Subcutaneous preadipocyte (primary cell): Measurements from ENCODE around the gene PLCB1. TPM values are rescaled to one million over a fixed set of nuclear protein-coding genes. Genes with fewer than 3 reads are reported as not detected.

Experiments
- small RNA-seq: library from RNA; depleted of rRNA; stranded (forward); fragments of <200 nt; gene quantifications from one replicate; pipeline ENCODE3, GENCODE V24; 2012
- total RNA-seq: library from RNA; depleted of rRNA; stranded (reverse); fragments of >200 nt; gene quantifications from 2 replicates; pipeline ENCODE4 v1.2.3, GENCODE V29; 2012

PLCB1 gene
- 11.4 and 20.9 TPM in 2 replicates for total RNA-seq

DNA sequence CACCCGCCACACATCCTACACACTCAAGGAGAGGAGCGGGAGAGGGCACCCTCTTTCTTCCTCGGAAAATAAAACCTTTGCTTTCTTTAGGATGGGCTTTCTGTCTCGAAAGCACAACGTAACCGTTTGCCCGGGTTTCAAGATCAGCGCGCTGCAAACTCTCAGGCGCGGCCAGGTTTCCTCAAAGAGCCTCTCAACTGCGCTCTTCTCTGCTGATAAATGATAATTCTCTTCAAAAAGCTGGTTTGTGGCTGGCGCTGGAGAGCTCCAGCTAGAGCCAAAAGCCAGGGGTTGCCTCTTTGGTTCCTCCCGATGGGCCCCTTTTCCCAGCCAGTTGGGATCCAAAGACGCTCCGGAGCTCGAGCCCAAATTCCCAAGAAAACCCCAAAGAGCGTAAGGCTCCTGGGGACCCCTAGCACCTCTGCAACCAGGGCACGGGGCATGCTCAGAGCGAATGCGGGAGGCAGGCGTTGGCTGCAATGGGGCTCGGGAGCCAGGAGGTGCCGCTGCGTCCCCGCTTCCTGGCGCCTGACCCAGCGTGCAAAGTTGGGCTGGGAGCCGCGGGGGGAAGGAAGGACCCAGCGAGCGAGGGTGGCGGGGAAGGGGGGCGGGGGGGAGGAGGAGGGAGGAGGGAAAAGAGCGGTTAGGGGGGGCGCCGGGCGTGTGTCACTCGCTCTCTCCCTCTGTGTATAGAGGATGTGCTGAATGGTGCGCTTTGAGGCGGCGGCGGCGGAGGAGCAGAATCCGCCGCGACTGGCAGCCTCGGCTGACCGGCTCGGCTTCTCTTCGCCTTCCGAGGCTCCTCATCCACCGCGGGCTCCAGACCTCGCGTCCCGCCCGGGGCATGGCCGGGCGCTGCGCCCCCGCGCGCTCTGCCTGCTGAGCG is at the start of gene PLCB1:
Gene PLCB1 (plus strand): TSS at position 669 of the 886 bp plus-strand sequence. CDS start 386 bp downstream, outside the sequence.

Small RNA genes lying within 50 kb of the gene (small RNA-seq; reads per million reads assigned to genes)
- not detected for gene AL445567.1
- gene RNU105B, result 0.30 reads per million, percentile 8 among the genes with 10 or more reads in this experiment

Other genes with a start within 250 kb of the PLCB1 start
- gene HAO1, start 191.8 kb upstream of the PLCB1 start, total RNA-seq, result not detected in 2 replicates
- gene TMX4, start 112.5 kb upstream of the PLCB1 start, total RNA-seq, result 24.6 and 27.6 TPM in 2 replicates